HG02623 (cell line): Measurements from ENCODE around the gene SLC5A4.

Experiments
- ATAC-seq: cut with Tn5 transposase; IDR thresholded peaks from one replicate; pipeline ENCODE4 v1.9.1; 2021; ENCODE audit warnings: moderate library complexity; ENCODE audit not compliant: unreplicated experiment

Gene SLC5A4

DNA sequence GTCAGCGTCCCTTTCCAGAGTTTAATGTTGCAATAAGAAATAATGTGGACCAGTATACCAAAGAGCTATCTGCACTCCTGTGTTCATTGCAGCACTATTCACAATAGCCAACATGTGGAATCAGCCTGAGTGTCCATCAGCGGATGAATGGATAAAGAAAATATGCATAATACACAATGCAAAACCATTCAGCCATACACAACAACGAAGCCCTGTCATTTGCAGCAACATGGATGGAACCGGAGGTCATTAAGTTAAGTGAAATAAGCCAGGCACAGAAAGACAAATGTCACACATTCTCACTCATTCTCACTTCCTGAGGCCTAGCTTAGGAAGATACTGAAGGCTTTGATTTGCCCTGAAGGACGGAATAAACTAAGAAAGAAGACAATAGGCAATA, 22.1 kb downstream of the SLC5A4 start:
- ATAC-seq = no peak

DNA sequence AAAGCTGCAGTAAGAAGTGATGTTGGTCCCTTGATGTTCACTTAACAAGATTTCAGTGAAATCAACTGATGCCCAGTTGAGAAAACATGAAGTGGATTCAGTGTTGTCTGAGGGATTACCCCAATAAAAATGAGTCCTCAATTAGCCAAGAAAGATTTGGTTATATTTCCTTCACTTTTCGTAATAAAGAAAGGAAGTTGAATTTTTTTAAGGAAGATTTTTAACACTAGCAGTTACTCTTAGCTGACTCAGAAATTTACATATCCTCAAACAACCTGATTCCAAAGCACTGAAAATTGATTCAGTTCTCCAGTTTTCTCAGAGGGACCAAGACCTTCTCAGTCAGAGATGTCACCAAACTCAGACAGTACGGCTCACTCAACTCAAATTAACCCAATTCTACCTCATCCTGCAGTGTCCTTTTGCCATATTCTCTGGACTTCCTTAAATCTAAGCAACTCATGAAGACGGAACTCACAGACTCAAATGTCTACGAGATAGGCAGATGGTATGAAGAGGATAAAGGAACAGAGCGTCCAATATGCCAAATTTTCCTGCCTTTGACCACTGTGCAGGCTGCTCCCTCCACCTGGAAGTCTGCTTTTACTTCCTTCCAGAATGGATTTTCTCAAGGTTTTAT, 22.8 kb downstream of the SLC5A4 start:
- no peak for ATAC-seq

- ATAC-seq = no peak
These were observed 28.6 kb downstream of the SLC5A4 start for GRCh38 chr22:32226326-32227104.

- no peak for ATAC-seq
These were observed 32.2 kb downstream of the SLC5A4 start for GRCh38 chr22:32222991-32223390.

- no peak for ATAC-seq
These were observed 36.1 kb downstream of the SLC5A4 start for GRCh38 chr22:32219026-32219425.

- ATAC-seq = no peak
These were observed 36.7 kb downstream of the SLC5A4 start for GRCh38 chr22:32218470-32218869.

GRCh38 chr22:32217465-32217864, 37.7 kb downstream of the SLC5A4 start:
- ATAC-seq = no peak

- no peak for ATAC-seq
These were observed 38.2 kb downstream of the SLC5A4 start for GRCh38 chr22:32216911-32217310.

GRCh38 chr22:32211011-32211410, 44.1 kb downstream of the SLC5A4 start:
- no peak for ATAC-seq

DNA sequence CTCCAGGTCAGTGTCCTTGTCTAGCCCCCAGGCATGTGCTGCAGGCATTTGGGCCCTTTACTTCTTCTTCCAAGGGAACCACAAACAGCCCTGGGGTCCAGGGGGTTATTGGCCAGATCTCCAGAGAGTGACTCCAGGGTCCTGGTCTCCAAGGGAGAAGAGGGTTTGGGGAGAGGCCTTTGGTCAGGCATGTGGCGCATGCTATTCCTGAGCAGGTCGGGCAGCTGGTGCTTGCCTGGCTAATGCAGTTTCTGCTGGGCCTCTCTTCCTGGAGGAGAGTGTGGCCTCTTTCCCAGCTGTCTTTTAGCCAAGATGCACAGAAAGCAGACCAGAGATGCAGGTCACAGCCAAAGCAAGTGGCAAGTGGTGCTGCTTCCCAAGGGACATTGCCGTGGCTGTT, 46.5 kb downstream of the SLC5A4 start:
- ATAC-seq = no peak

GRCh38 chr22:32207971-32208480, 47.1 kb downstream of the SLC5A4 start:
- no peak for ATAC-seq

- ATAC-seq = no peak
These were observed 48.1 kb downstream of the SLC5A4 start for GRCh38 chr22:32206774-32207758.

- ATAC-seq = no peak
These were observed 49.0 kb downstream of the SLC5A4 start for GRCh38 chr22:32205974-32206773.

GRCh38 chr22:32204856-32205722, 50.1 kb downstream of the SLC5A4 start, which contains the start of gene RFPL2:
Gene RFPL2, minus strand, starts transcription at chr22:32205073. Its CDS starts 2,622 bp downstream, at chr22:32202451.
- no peak for ATAC-seq

GRCh38 chr22:32204040-32204855, 50.9 kb downstream of the SLC5A4 start:
- ATAC-seq = no peak

- ATAC-seq = no peak
These were observed 51.7 kb downstream of the SLC5A4 start for GRCh38 chr22:32203181-32204039.

DNA sequence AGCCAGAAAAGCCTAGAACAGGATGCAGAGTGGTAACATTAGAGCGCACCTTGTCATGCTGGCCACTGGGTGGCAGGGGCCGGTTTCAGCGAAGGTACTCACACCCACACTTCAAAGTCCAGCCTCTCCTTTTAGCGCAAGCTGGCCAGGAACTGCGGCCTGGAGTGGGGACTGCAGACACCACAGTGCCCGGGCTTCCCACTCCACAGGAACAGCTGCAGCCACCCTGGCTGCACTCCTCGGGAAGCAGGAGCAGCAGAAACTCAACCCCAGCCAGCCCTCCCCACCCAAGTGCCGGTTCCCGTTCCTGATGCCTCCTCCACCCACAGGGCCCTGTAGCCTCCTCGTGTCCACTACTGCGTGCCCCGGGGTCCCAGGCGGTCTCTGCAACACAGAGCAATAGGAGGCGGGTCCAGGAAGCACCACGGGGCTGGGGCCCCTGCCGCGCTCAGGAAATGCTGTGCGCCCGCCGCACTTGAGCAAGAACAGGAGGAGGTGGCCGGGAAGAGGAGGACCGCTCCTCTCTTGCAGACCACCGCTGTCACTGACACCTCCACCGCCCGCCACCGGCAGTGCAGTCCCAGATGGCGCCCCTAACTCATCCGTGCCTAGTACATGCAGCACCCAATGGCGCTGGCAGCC, 52.5 kb downstream of the SLC5A4 start:
- no peak for ATAC-seq
